ENCODE results near the gene PRPH2. TPM values are rescaled to one million over a fixed set of nuclear protein-coding genes. Genes with fewer than 3 reads are reported as not detected.

The PRPH2 gene
- total and polyA plus RNA-seq, 10 of the 15 experiments (the other 5 are each of a cell fraction or from before 2014, with no cell fraction given): 0.08 TPM; not detected in 9

DNA sequence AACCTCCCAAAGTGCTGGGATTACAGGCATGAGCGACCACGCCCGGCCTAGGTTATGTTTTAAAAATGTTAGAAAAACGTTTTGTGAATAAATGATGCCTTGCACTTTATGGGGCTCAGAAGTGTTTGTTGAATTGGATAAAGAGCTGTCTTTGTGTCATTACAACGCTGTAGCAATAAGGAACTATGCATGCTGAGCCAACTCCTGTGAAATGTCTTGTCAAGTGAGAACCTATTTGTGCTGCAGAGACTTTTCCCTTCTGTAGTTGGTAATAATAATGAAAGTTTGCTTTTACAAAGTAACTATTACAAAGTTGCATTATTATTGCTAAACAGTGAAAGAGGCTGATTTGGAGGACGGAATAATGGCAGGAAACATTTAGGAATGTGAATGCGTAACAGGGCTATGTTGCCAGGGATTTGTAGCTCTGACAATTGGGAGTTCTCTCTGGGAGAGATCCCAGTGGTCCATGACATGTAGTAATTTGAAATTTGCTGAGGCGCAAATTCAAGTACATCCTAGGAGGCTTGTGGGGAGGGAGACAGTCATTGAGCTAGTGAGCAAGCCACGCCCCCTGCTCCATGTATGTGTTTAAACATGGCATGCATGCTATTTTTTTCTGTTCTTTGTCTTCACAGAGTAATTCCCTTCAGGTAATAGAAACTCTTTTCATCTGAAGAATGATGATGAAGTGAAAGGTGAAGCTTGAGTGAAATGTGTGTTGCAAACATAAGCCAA lies 42.7 kb upstream of the PRPH2 start (continued):
- TF ChIP-seq NRF1 (conservative IDR thresholded peaks at IDR 0.05; ENCODE audit: low read depth, low read length): no peak
- no peak for TF ChIP-seq IKZF1 (conservative IDR thresholded peaks at IDR 0.05)
- TF ChIP-seq SUZ12 (IDR thresholded peaks at IDR 0.05; ENCODE audit: unreplicated experiment): no peak
- TF ChIP-seq MYB (IDR thresholded peaks at IDR 0.05; ENCODE audit: borderline replicate concordance, low read depth, low read length): no peak
- no peak for TF ChIP-seq RCOR1 (conservative IDR thresholded peaks at IDR 0.05; ENCODE audit: low read depth, low read length)
- TF ChIP-seq SRF (IDR thresholded peaks at IDR 0.05; ENCODE audit: low read depth in 2 of 2, low read length in 2 of 2): no peak

DNA sequence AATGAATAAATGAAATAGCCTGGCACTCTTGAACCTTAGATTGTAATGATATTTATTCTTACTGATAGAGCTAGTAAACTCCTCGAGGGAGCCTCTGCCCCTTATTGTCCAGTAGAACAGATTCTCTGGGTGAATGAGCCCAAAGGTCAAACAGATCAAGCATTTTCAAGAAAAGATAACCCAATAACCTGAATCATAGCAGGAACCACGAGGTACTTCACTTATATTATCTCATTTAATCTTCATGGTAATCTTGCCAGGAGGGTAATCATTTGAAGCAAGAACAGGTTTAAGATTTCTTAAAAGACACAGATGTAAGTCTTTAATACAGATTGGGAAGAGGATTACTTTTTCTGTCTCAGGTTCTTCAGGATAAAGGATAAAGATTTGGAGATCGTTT lies 40.6 kb upstream of the PRPH2 start:
- Histone ChIP-seq H3K27ac (ENCODE audit: control insufficient read depth, insufficient read depth) (no peak overlapping the region), H3K79me2 (ENCODE audit: control insufficient read depth, insufficient read depth, low read length) (no peaks in the 10 kb centered on the region), H3K4me2 (ENCODE audit: control insufficient read depth, insufficient read depth) (no peak overlapping the region), H3K9me3 (replicated peaks; ENCODE audit: control insufficient read depth, insufficient read depth, low read length) (no peaks in the 10 kb centered on the region), H3K36me3 (ENCODE audit: control insufficient read depth in 2 of 2, insufficient read depth in 2 of 2, low read length in 1 of 2) (no peaks in the 10 kb centered on the region; a peak in 1 of 4 replicates), H2AFZ (ENCODE audit: control insufficient read depth, low read depth, low read length) (no peak overlapping the region), H3K4me3 (no peak overlapping the region), H3K9ac (ENCODE audit: control insufficient read depth, insufficient read depth, low read length) (no peak overlapping the region), H3K4me1 (ENCODE audit: control insufficient read depth, insufficient read depth, low read length) (no peaks in the 10 kb centered on the region), H4K20me1 (ENCODE audit: control insufficient read depth, insufficient read depth) (no peaks in the 10 kb centered on the region), H3K27me3 (replicated peaks in 1 of 2; ENCODE audit: control insufficient read depth in 2 of 2, insufficient read depth in 2 of 2, low read length in 1 of 2) (no peaks in the 10 kb centered on the region)
- intact Hi-C loops (cut with micrococcal nuclease; ENCODE audit: unreplicated experiment): no loop called here
- BruUV-seq (replicated peaks): no TSS peak
- DNase-seq (ENCODE audit: low read depth, low spot score) (no peak), FAIRE-seq (no peak), ATAC-seq (no peak)
- ChIA-PET CTCF (interaction anchor here (1.3 kb wide), 1 partner anchor 36 kb away, joined by 4 read pairs; no protein-coding TSS in a partner anchor), SMC1A (ENCODE audit: uncharacterized antibody, unreplicated experiment) (interaction anchor here (1.0 to 3.0 kb wide), 3 partner anchors 8 to 221 kb away, joined by 3 to 10 read pairs (median 6); partner anchors contain the start of gene PPP2R5D), RAD21 (ENCODE audit: unreplicated experiment) (interaction anchor here (1.0 kb wide), 1 partner anchor 14 kb away, joined by 4 read pairs; no protein-coding TSS in a partner anchor), POLR2A (no interaction called here)
- 95% methylated on average over 3 of the region's 3 CpGs for WGBS (ENCODE audit: insufficient coverage, insufficient replicate concordance, low lambda C conversion rate, missing lambda C conversion rate)
- in situ Hi-C loops (cut with MboI): no loop called here
- TF ChIP-seq EGR1 (IDR thresholded peaks at IDR 0.05; ENCODE audit: borderline replicate concordance in 1 of 2, low read depth in 2 of 2, low read length in 2 of 2): no peak
- TF ChIP-seq, protein P1, sequence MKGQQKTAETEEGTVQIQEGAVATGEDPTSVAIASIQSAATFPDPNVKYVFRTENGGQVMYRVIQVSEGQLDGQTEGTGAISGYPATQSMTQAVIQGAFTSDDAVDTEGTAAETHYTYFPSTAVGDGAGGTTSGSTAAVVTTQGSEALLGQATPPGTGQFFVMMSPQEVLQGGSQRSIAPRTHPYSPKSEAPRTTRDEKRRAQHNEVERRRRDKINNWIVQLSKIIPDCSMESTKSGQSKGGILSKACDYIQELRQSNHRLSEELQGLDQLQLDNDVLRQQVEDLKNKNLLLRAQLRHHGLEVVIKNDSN (IDR thresholded peaks at IDR 0.05; ENCODE audit: borderline replicate concordance, extremely low read length, insufficient read depth, low read depth, low read length): no peak
- TF ChIP-seq, protein P2, sequence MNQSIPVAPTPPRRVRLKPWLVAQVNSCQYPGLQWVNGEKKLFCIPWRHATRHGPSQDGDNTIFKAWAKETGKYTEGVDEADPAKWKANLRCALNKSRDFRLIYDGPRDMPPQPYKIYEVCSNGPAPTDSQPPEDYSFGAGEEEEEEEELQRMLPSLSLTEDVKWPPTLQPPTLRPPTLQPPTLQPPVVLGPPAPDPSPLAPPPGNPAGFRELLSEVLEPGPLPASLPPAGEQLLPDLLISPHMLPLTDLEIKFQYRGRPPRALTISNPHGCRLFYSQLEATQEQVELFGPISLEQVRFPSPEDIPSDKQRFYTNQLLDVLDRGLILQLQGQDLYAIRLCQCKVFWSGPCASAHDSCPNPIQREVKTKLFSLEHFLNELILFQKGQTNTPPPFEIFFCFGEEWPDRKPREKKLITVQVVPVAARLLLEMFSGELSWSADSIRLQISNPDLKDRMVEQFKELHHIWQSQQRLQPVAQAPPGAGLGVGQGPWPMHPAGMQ (IDR thresholded peaks at IDR 0.05; ENCODE audit: borderline replicate concordance): no peak
- no peak for TF ChIP-seq HDAC6 (IDR thresholded peaks at IDR 0.05; ENCODE audit: unreplicated experiment)
- TF ChIP-seq MYC (IDR thresholded peaks at IDR 0.05; ENCODE audit: insufficient read depth, insufficient read length, insufficient replicate concordance, low read length, severe bottlenecking): no peak
- TF ChIP-seq, protein P3, sequence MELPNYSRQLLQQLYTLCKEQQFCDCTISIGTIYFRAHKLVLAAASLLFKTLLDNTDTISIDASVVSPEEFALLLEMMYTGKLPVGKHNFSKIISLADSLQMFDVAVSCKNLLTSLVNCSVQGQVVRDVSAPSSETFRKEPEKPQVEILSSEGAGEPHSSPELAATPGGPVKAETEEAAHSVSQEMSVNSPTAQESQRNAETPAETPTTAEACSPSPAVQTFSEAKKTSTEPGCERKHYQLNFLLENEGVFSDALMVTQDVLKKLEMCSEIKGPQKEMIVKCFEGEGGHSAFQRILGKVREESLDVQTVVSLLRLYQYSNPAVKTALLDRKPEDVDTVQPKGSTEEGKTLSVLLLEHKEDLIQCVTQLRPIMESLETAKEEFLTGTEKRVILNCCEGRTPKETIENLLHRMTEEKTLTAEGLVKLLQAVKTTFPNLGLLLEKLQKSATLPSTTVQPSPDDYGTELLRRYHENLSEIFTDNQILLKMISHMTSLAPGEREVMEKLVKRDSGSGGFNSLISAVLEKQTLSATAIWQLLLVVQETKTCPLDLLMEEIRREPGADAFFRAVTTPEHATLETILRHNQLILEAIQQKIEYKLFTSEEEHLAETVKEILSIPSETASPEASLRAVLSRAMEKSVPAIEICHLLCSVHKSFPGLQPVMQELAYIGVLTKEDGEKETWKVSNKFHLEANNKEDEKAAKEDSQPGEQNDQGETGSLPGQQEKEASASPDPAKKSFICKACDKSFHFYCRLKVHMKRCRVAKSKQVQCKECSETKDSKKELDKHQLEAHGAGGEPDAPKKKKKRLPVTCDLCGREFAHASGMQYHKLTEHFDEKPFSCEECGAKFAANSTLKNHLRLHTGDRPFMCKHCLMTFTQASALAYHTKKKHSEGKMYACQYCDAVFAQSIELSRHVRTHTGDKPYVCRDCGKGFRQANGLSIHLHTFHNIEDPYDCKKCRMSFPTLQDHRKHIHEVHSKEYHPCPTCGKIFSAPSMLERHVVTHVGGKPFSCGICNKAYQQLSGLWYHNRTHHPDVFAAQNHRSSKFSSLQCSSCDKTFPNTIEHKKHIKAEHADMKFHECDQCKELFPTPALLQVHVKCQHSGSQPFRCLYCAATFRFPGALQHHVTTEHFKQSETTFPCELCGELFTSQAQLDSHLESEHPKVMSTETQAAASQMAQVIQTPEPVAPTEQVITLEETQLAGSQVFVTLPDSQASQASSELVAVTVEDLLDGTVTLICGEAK (IDR thresholded peaks at IDR 0.05; ENCODE audit: borderline replicate concordance): no peak
- TF ChIP-seq BHLHE40 (IDR thresholded peaks at IDR 0.05; ENCODE audit: borderline replicate concordance in 1 of 2, low read depth in 2 of 2, low read length in 1 of 2): no peak

Data from GM12878 (cell line).